SKM-1 (cell line): ENCODE measurements around the gene SLC22A16.
"Not testable (repeated sequence)": the region's sequence is repeated elsewhere in the genome, so short reads cannot be mapped to it uniquely, and the experiment has no call there.

Source experiments
- DNase-seq: peaks from one replicate; lab custom pipeline; 2025; ENCODE audit not compliant: unreplicated experiment; lab: John Stamatoyannopoulos, UW

The SLC22A16 gene

DNA sequence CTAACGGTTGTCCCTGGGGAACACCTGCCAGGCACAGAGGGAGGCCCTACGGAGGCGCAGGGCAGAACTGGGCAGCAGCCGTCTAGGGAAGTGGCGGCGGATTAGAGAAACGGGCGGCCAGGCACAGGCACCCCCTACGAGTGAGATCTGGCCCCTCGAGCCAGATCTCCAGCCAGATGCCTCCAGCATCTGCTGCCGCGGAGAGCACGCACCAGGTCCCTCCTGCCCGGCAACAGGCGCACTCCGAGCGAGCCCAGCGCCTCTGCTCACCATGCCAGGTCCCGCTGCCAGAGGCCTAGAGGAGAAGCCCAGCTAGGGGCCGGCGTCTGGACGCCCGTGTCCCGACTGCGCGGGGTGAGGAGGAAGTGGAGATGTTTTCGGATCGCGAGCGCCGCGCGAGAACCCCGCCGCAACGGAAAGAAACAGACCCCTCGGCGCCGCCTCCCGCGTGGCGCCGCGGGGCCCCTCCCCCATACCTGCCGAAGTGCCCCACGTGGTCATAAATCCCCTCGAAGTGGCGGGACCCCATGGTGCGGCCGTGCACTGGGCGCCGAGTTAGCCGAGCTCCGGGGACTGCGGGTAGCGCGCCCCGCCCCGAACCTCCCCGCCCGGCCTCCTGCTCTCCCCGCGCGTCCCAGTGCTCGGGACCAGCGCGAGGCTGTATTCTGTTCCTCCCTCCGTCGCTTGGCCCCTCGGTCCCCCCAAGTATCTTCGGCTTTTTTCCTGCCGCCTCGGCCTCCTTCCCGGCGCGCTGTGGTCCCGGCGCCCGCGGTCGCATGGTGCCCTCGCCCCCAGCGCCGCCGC lies at the start of gene SLC22A16:
SLC22A16 (minus strand) TSS at position 568 of the 804 bp plus-strand sequence; CDS start at position 529, 39 bp downstream.
- no peak for DNase-seq

- no peak for DNase-seq
Measured at GRCh38 chr6:110525001-110525400, 48.6 kb upstream of the SLC22A16 start.

DNA sequence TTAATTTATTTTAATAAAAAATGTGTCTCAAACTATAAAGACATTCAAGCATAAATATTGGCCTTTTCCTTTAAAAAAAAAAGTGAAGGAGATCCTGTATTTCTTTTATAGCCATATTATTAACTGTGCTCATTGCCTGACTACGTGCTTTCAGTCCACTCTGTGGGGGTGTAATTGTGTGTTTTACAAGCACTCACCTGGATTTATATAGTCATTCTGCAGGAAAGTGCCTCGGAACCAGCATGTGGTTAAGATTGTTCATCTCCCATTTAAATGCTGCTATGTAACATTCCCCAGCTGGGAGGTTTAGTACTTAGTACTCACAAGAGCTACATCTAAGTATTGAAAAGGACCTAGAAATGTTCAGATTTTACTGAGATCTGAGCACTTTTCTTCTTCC lies 47.9 kb upstream of the SLC22A16 start:
- DNase-seq = no peak

DNA sequence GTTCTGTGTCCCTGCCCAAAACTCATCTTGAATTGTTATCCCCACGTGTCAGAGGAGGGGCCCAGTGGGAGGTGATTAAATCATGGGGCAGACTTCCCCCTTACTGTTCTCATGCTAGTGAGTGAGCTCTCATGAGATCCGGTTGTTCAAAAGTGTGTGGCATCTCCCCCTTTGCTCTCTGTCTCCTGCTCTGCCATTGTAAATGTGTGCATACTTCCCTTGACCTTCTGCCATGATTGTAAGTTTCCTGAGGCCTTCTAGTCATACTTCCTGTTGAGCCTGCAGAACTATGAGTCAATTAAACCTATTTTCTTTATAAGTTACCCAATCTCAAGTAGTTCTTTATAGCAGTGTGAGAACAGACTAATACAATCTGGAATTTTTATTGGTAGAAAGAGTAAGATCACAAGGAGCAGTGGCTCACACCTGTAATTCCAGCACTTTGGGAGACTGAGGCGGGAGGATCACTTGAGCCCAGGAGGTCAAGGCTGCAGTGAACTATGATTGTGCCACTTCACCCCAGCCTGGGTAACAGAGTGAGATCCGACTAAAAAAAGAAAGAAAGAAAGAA lies 47.1 kb upstream of the SLC22A16 start:
- DNase-seq = no peak

DNA sequence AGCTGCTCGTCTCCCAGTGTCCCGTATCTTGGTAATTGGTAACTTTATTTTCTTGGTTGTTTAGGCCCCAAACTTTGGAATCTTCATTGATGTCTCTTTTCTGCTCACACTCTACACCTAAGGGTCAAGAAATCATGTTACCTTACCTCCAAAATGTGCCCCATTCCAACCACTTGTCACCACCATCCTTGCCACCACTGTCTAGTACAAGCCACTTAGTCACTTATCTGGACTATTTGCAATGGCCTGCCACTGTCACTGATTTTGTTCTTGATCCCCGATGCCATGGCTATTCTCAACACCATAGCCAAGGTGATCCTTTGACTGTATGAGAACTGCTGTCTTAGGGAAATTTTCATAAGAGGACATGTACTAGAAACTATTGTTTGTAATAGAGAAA lies 46.0 kb upstream of the SLC22A16 start:
- no peak for DNase-seq

DNA sequence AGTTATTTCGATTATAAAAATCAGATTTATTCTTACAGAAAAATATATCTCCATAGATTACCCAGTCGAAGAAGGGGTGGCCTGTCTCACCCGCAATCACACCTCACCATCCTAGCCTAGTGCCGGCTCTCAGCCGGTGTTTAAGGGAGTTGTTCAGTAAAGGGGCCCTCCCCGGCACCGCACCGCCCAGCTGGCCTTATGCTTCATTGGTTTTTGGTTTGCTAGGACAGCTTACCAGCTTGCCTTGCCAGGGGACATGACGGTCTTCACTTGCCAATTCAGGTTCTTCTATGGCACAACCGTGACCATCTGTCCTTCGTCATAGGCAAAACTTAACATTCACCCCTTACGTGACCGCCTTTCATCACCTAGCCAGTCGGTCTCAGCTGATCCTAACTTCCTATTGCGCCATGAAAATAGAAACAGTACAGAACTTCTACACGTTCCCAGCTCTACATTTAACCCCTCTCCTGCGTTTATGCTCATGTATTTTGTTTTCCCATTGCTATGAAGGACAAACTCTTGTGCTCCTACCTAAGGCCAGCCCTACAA lies 44.7 kb upstream of the SLC22A16 start:
- no peak for DNase-seq

DNA sequence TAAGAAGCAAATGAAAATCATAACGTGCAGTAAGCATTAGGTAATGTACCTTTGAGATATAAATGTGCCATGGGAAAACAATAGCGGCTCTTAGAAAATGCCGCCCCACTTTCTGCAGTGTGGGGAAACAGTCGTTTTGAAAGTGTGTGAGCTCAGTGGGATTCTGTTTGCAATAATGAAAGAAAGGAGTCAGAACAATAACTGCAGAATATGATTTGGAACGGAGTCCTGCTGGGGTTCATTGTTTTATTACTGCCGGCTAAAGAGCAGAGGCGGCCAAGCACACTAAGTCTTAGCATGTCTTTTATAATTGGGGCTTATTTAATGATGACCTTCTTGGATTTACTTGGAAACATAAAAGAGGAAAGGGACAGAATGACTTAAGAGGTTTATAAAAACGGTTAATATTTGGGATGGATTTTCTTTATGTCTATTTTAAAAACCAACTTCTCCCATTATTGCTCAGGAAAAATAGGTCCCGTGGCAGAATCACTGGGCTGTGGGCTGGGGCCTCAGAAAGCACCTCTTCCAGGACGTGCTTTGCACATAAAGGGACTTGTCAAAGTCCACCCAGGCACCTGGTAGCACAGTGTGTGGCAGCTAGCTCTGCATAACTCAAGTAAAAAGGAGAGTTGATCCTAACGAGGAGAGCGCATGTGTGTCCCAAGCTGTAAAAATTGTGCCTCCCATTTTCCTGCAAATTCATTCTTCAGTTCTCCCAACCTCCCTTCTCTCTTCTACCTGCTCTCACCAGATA lies 44.0 kb upstream of the SLC22A16 start:
- no peak for DNase-seq

DNA sequence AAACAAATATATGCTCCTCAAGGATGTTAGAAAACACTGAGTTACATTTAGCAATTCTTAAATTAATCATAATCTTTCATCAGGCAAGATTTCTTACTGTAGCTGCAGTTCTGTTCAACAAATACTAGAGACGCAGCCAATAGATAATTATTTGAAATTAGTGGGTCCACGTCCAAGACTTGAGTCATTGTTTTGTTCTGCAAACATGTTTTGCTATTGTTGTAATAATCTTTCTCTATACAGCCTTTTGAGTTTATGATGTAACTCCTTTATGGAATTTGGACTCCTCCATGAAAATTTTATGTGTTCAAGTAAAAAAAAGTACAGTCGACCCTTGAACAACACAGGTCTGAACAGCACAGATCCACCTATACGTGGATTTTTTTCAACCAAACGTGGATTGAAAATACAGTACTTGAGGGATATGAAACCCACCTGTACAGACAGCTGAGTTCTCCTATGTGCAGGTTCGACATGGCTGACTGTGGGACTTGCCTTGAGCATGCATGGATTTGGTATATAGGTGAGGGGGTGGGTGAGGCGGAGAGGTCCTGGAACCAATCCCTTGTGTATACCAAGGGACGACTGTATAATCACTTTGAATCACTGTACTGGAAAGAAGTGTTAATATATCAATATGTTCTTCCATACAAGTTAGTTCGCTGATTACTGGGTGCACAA lies 41.3 kb upstream of the SLC22A16 start:
- DNase-seq = no peak

GRCh38 chr6:110517034-110517433 lies 40.6 kb upstream of the SLC22A16 start:
- no peak for DNase-seq

GRCh38 chr6:110514818-110515217 lies 38.4 kb upstream of the SLC22A16 start:
- DNase-seq = no peak

GRCh38 chr6:110512991-110513390 lies 36.6 kb upstream of the SLC22A16 start:
- DNase-seq = no peak

GRCh38 chr6:110512549-110512948 lies 36.1 kb upstream of the SLC22A16 start:
- DNase-seq = not testable (repeated sequence)

GRCh38 chr6:110511401-110511800 lies 35.0 kb upstream of the SLC22A16 start:
- no peak for DNase-seq

GRCh38 chr6:110509617-110510241 lies 33.3 kb upstream of the SLC22A16 start:
- no peak for DNase-seq

DNA sequence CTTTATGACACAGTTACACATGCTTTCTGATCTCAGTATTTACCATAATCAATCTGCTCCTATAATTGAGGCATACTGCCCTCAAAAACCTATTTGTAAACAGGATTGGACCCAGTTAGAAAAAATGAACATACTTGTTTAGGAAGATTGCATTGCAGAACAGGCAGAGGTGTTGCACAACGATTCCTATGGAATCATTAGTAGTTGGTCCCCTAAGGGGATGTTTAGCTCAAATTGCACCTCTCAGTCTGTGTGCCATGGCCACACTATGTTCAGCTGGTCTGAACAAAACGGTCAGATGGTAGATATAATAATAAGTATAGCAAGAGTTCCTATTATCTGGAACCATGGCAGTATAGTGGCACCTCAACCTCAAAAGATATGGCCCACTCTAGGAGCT lies 28.5 kb upstream of the SLC22A16 start:
- DNase-seq = not testable (repeated sequence)

- DNase-seq = no peak
Measured at GRCh38 chr6:110495949-110496348, 19.5 kb upstream of the SLC22A16 start.

DNA sequence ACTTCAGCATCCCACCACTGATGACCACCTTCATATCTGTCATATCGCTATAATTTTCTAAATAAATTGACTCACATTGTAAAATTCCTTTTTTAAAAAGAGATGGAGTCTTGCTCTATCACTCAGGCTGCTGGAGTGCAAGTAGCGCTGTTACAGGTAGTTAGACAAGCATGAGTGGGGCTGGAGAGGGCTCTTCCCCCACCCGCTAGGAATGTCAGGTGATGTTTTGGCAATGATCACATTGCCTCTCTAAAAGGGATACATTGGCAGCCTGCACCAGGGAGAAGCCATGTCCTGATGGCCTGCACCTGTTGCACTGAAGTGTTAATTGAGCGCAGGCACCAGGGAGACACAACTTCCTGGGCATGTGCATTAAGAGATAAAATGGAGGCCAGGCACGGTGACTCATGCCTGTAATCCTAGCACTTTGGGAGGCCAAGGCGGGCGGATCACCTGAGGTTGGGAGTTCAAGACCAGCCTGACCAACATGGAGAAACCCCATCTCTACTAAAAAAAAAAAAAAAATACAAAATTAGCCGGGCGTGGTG lies 16.9 kb upstream of the SLC22A16 start:
- DNase-seq = no peak

- no peak for DNase-seq
Measured at GRCh38 chr6:110492584-110492983, 16.2 kb upstream of the SLC22A16 start.

GRCh38 chr6:110491644-110492317 lies 15.4 kb upstream of the SLC22A16 start:
- DNase-seq = no peak

- DNase-seq = no peak
Measured at GRCh38 chr6:110491299-110491643, 14.9 kb upstream of the SLC22A16 start.
